HG02943 (cell line): ENCODE results near the gene ECHDC3.
A peak's percentile ranks its signal among the peaks of the same experiment; 100 is the strongest.
"Not testable (repeated sequence)": the region's sequence is repeated elsewhere in the genome, so short reads cannot be mapped to it uniquely, and the experiment has no call there.

Experiments used
- ATAC-seq: cut with Tn5 transposase; IDR thresholded peaks from one replicate; pipeline ENCODE4 v1.9.1; 2021; ENCODE audit warnings: mild to moderate bottlenecking, low read depth, moderate library complexity; ENCODE audit not compliant: unreplicated experiment

ECHDC3 gene

GRCh38 chr10:11742009-11742778, at the start of gene ECHDC3:
Gene ECHDC3, plus strand, starts transcription at chr10:11742382. Its CDS starts 195 bp downstream, at chr10:11742577.
- peak; percentile 49 for ATAC-seq

- ATAC-seq, result no peak
These were observed 48.8 kb upstream of the ECHDC3 start for GRCh38 chr10:11693376-11693775.

- no peak for ATAC-seq
These were observed 46.4 kb upstream of the ECHDC3 start for GRCh38 chr10:11695779-11696178.

GRCh38 chr10:11697718-11698527, 44.3 kb upstream of the ECHDC3 start:
- peak; percentile 65 for ATAC-seq

GRCh38 chr10:11698691-11699549, 43.3 kb upstream of the ECHDC3 start:
- peak; percentile 77 for ATAC-seq

GRCh38 chr10:11699550-11700097, 42.6 kb upstream of the ECHDC3 start:
- ATAC-seq, result no peak

GRCh38 chr10:11700539-11700938, 41.6 kb upstream of the ECHDC3 start:
- ATAC-seq, result no peak

- no peak for ATAC-seq
These were observed 40.6 kb upstream of the ECHDC3 start for GRCh38 chr10:11701451-11702095.

GRCh38 chr10:11702264-11702663, 39.9 kb upstream of the ECHDC3 start:
- ATAC-seq, result no peak

GRCh38 chr10:11704092-11704491, 38.1 kb upstream of the ECHDC3 start:
- no peak for ATAC-seq

GRCh38 chr10:11705722-11706121, 36.5 kb upstream of the ECHDC3 start:
- no peak for ATAC-seq

GRCh38 chr10:11706895-11707567, 35.2 kb upstream of the ECHDC3 start:
- ATAC-seq, result no peak

GRCh38 chr10:11707624-11708350, 34.4 kb upstream of the ECHDC3 start:
- ATAC-seq, result no peak

- ATAC-seq, result not testable (repeated sequence)
These were observed 33.4 kb upstream of the ECHDC3 start for GRCh38 chr10:11708801-11709200.

- no peak for ATAC-seq
These were observed 29.4 kb upstream of the ECHDC3 start for GRCh38 chr10:11712744-11713143.

- ATAC-seq, result no peak
These were observed 28.9 kb upstream of the ECHDC3 start for GRCh38 chr10:11713186-11713743.

GRCh38 chr10:11713963-11714362, 28.2 kb upstream of the ECHDC3 start:
- ATAC-seq, result no peak

GRCh38 chr10:11714750-11715365, 27.3 kb upstream of the ECHDC3 start:
- no peak for ATAC-seq
